Ascending aorta (tissue), 2 donors: Measurements from ENCODE around the gene CYP19A1. TPM values are rescaled to one million over a fixed set of nuclear protein-coding genes. Genes with fewer than 3 reads are reported as not detected.

ENCODE experiments used
- DNase-seq, 2 donors: peaks; one replicate each; pipeline ENCODE4 v3.0.0-alpha.2; 2019; ENCODE audit warnings: low spot score in 2 of 2
- H3K27ac ChIP-seq, 2 donors: fragments of 200-600 bp; sonication (generic); one replicate each; pipeline ENCODE4 v1.5.1; 2016 to 2017; ENCODE audit warnings: mild to moderate bottlenecking in 1 of 2
- H3K27me3 ChIP-seq: fragments of 200-600 bp; sonication (generic); one replicate; pipeline ENCODE4 v1.5.1; 2017
- H3K36me3 ChIP-seq, 2 donors: fragments of 200-600 bp; sonication (generic); one replicate each; pipeline ENCODE4 v1.5.1; 2016
- H3K4me1 ChIP-seq, 2 donors: fragments of 200-600 bp; sonication (generic); one replicate each; pipeline ENCODE4 v1.5.1; 2016 to 2017; ENCODE audit warnings: mild to moderate bottlenecking in 1 of 2
- H3K4me3 ChIP-seq, 2 donors: fragments of 200-600 bp; sonication (generic); one replicate each; pipeline ENCODE4 v1.5.1; 2016 to 2017; ENCODE audit warnings: mild to moderate bottlenecking in 1 of 2
- H3K9me3 ChIP-seq, 2 donors: fragments of 200-600 bp; sonication (generic); one replicate each; pipeline ENCODE4 v1.5.1; 2016
- intact Hi-C: fragments of 100-400 bp; cut with DNase I; formaldehyde crosslinking; loops from one replicate; pipeline ENCODE4 v1.15.1; 2023
- total RNA-seq: library from RNA; depleted of rRNA; stranded (reverse); fragments of >200 nt; gene quantifications from one replicate; pipeline ENCODE4 v1.1.0, GENCODE V29; 2016
- TF ChIP-seq, protein P1 (sequence below), 3 experiments: fragments of 200-600 bp in 2 of 3; fragments of 450-650 bp in 1 of 3; sonication (generic) in 2 of 3; IDR thresholded peaks; one replicate each; pipeline ENCODE4 v1.5.1; 2016 to 2019; ENCODE audit warnings: antibody characterized with exemption in 3 of 3, mild to moderate bottlenecking in 1 of 3, moderate library complexity in 1 of 3

CYP19A1 gene
- total RNA-seq, 1 donor from 2014 or later = 95.7 TPM

GRCh38 chr15:51368307-51368706 lies 29.9 kb upstream of the CYP19A1 start:
- Histone ChIP-seq H3K9me3 (no peaks in the 10 kb centered on the region), H3K4me3 (no peak overlapping the region), H3K4me1 (no peaks in the 10 kb centered on the region), H3K36me3 (no peaks in the 10 kb centered on the region), H3K27ac (no peak overlapping the region), H3K27me3 (no peaks in the 10 kb centered on the region)
- TF ChIP-seq, protein P1, sequence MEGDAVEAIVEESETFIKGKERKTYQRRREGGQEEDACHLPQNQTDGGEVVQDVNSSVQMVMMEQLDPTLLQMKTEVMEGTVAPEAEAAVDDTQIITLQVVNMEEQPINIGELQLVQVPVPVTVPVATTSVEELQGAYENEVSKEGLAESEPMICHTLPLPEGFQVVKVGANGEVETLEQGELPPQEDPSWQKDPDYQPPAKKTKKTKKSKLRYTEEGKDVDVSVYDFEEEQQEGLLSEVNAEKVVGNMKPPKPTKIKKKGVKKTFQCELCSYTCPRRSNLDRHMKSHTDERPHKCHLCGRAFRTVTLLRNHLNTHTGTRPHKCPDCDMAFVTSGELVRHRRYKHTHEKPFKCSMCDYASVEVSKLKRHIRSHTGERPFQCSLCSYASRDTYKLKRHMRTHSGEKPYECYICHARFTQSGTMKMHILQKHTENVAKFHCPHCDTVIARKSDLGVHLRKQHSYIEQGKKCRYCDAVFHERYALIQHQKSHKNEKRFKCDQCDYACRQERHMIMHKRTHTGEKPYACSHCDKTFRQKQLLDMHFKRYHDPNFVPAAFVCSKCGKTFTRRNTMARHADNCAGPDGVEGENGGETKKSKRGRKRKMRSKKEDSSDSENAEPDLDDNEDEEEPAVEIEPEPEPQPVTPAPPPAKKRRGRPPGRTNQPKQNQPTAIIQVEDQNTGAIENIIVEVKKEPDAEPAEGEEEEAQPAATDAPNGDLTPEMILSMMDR (IDR thresholded peaks at IDR 0.05) = no peak
- no peak for DNase-seq
- intact Hi-C loops = no loop called here

DNA sequence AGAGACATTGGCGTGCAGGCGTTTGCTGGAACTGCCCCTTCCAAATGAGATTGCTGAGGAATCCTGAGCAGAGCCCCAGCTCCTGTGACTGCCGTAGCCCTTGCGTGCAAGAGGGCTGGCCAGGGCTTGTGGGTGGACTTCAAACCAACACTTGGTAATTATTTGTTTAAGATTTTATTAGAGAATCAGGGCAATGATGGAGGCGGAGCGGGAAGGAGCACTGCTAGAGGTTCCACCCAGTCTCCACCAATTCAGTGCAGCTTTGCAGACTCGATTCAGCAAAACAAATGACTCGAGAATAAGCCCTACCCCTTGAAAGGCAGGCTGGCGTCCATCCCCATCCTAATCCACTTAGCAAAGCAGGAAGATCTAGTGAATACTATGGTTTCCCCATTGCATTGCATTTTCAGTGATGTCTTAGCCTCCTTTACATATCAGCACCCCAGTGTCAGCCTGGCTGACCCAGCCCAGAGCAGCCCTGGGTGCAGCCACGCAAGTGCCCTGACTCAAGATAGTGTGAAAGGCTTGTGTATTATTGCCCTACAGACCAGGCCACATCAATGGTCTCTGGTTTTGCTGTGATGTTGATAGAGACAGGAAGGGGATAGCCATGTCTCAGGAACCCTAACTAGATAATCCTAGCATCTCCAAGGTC lies 29.1 kb upstream of the CYP19A1 start:
- Histone ChIP-seq H3K9me3 (no peaks in the 10 kb centered on the region), H3K4me1 (no peaks in the 10 kb centered on the region), H3K4me3 (no peak overlapping the region), H3K27me3 (no peaks in the 10 kb centered on the region), H3K36me3 (no peaks in the 10 kb centered on the region), H3K27ac (no peak overlapping the region)
- TF ChIP-seq, protein P1 (IDR thresholded peaks at IDR 0.05) = no peak
- intact Hi-C loops = no loop called here
- no peak for DNase-seq

- DNase-seq = no peak
- TF ChIP-seq, protein P1 (IDR thresholded peaks at IDR 0.05) = no peak
These were observed 28.5 kb upstream of the CYP19A1 start for GRCh38 chr15:51366920-51367319.

GRCh38 chr15:51366071-51366470 lies 27.7 kb upstream of the CYP19A1 start:
- Histone ChIP-seq H3K27ac (no peak overlapping the region), H3K9me3 (no peaks in the 10 kb centered on the region), H3K36me3 (no peaks in the 10 kb centered on the region), H3K27me3 (no peaks in the 10 kb centered on the region), H3K4me1 (no peaks in the 10 kb centered on the region), H3K4me3 (no peak overlapping the region)
- intact Hi-C loops = no loop called here
- TF ChIP-seq, protein P1 (IDR thresholded peaks at IDR 0.05) = no peak
- DNase-seq = no peak

More at GRCh38 chr15:51366920-51367319, 28.5 kb upstream of the CYP19A1 start:
- H3K4me1 ChIP-seq = no peaks in the 10 kb centered on the region
- no peak overlapping the region for H3K4me3 ChIP-seq
- H3K27ac ChIP-seq = no peak overlapping the region
- no peaks in the 10 kb centered on the region for H3K9me3 ChIP-seq
- no peaks in the 10 kb centered on the region for H3K36me3 ChIP-seq
- no peaks in the 10 kb centered on the region for H3K27me3 ChIP-seq
- intact Hi-C loops = no loop called here

DNA sequence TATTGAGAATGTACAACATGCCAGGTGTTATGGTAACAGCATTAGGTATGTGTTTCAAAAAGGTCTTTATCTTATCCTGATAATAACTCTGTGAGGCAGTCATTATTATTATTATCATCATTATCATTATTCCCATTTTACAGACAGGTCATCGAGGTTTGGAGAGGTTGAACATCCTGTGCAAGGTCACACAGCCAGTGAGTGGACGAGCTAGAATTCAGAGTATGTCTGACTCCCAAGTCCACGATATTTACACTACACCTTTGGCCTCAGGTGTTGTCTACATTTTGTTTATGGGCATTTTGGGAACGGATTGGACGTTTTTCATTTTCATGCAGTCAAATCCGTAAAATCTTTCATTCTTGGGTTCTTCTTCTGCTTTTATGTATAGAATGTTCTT lies 27.0 kb upstream of the CYP19A1 start:
- TF ChIP-seq, protein P1 (IDR thresholded peaks at IDR 0.05) = no peak
- intact Hi-C loops = no loop called here
- no peaks in the 10 kb centered on the region for H3K36me3 ChIP-seq
- no peak overlapping the region for H3K27ac ChIP-seq
- DNase-seq = no peak
- no peaks in the 10 kb centered on the region for H3K4me1 ChIP-seq
- no peak overlapping the region for H3K4me3 ChIP-seq
- H3K27me3 ChIP-seq = no peaks in the 10 kb centered on the region
- no peaks in the 10 kb centered on the region for H3K9me3 ChIP-seq

GRCh38 chr15:51363383-51363782 lies 25.0 kb upstream of the CYP19A1 start:
- no peaks in the 10 kb centered on the region for H3K36me3 ChIP-seq
- H3K4me1 ChIP-seq = no peaks in the 10 kb centered on the region
- H3K4me3 ChIP-seq = no peak overlapping the region
- H3K27me3 ChIP-seq = no peaks in the 10 kb centered on the region
- H3K27ac ChIP-seq = no peak overlapping the region
- intact Hi-C loops = no loop called here
- DNase-seq = no peak
- H3K9me3 ChIP-seq = no peaks in the 10 kb centered on the region
- TF ChIP-seq, protein P1 (IDR thresholded peaks at IDR 0.05) = no peak
